HEK293T (cell line): ENCODE measurements around the gene SLC37A3.

Experiments
- CTCF ChIA-PET: fragments of 350-600 bp; formaldehyde crosslinking; extraction: SDS; loops from one replicate; lab custom pipeline; 2021; ENCODE audit warnings: antibody characterized with exemption, inconsistent platforms; lab: Yijun Ruan, JAX
- POLR2A ChIA-PET: fragments of 350-600 bp; formaldehyde crosslinking; extraction: SDS; loops from one replicate; lab custom pipeline; 2020; ENCODE audit warnings: antibody characterized with exemption, inconsistent platforms; lab: Yijun Ruan, JAX
- DNase-seq: peaks from one replicate; pipeline ENCODE4 v3.0.0; 2012; ENCODE audit warnings: mixed read lengths; ENCODE audit errors: extremely low spot score
- ARNT ChIP-seq: fragments of 450-650 bp; IDR thresholded peaks from 2 replicates; pipeline ENCODE4 v1.6.1; 2017; ENCODE audit warnings: mild to moderate bottlenecking
- BHLHE40 ChIP-seq: fragments of 450-650 bp; IDR thresholded peaks from 2 replicates; pipeline ENCODE4 v1.6.1; 2016; ENCODE audit warnings: mild to moderate bottlenecking, moderate library complexity, borderline replicate concordance
- CTBP1 ChIP-seq: fragments of 450-650 bp; IDR thresholded peaks from 2 replicates; pipeline ENCODE4 v1.6.1; 2016; ENCODE audit warnings: borderline replicate concordance
- ELF4 ChIP-seq: fragments of 450-650 bp; IDR thresholded peaks from 2 replicates; pipeline ENCODE4 v1.6.1; 2017; ENCODE audit warnings: antibody characterized with exemption
- FOXA1 ChIP-seq: fragments of 450-650 bp; IDR thresholded peaks from 2 replicates; pipeline ENCODE4 v1.6.1; 2016; ENCODE audit warnings: mild to moderate bottlenecking
- FOXK2 ChIP-seq: fragments of 450-650 bp; IDR thresholded peaks from 2 replicates; pipeline ENCODE4 v1.6.1; 2016; ENCODE audit warnings: mild to moderate bottlenecking
- FOXM1 ChIP-seq: fragments of 450-650 bp; IDR thresholded peaks from 2 replicates; pipeline ENCODE4 v1.6.1; 2017; ENCODE audit warnings: mild to moderate bottlenecking, borderline replicate concordance
- HDGF ChIP-seq: fragments of 450-650 bp; IDR thresholded peaks from 2 replicates; pipeline ENCODE4 v1.6.1; 2017; ENCODE audit warnings: antibody characterized with exemption, borderline replicate concordance
- L3MBTL2 ChIP-seq: fragments of 450-650 bp; conservative IDR thresholded peaks from 2 replicates; pipeline ENCODE4 v1.6.1; 2016; ENCODE audit warnings: mild to moderate bottlenecking
- LEF1 ChIP-seq: fragments of 450-650 bp; IDR thresholded peaks from 2 replicates; pipeline ENCODE4 v1.6.1; 2017; ENCODE audit warnings: mild to moderate bottlenecking, borderline replicate concordance
- NFRKB ChIP-seq: fragments of 450-650 bp; IDR thresholded peaks from 2 replicates; pipeline ENCODE4 v1.6.1; 2016; ENCODE audit warnings: mild to moderate bottlenecking, moderate library complexity
- PKNOX1 ChIP-seq: fragments of 450-650 bp; IDR thresholded peaks from 2 replicates; pipeline ENCODE4 v1.6.1; 2016
- SP1 ChIP-seq: fragments of 450-650 bp; IDR thresholded peaks from 2 replicates; pipeline ENCODE4 v1.6.1; 2017
- SUZ12 ChIP-seq: fragments of 450-650 bp; IDR thresholded peaks from 2 replicates; pipeline ENCODE4 v1.6.1; 2016; ENCODE audit warnings: mild to moderate bottlenecking
- TARDBP ChIP-seq: fragments of 450-650 bp; IDR thresholded peaks from 2 replicates; pipeline ENCODE4 v1.6.1; 2016
- ZNF384 ChIP-seq: fragments of 450-650 bp; IDR thresholded peaks from 2 replicates; pipeline ENCODE4 v1.6.1; 2016

Gene SLC37A3

GRCh38 chr7:140334341-140335057, 63.8 kb downstream of the SLC37A3 start:
- ChIA-PET POLR2A (no interaction called here), CTCF (no interaction called here)
- DNase-seq = no peak
- TF ChIP-seq TARDBP = no peak
- TF ChIP-seq L3MBTL2 = no peak
- TF ChIP-seq CTBP1 = no peak
- TF ChIP-seq BHLHE40 = no peak
- no peak for TF ChIP-seq ARNT

- DNase-seq = no peak
- TF ChIP-seq TARDBP = no peak
- POLR2A ChIA-PET = no interaction called here
- CTCF ChIA-PET = no interaction called here
Observed at GRCh38 chr7:140333686-140334085, 64.6 kb downstream of the SLC37A3 start.

- CTCF ChIA-PET = no interaction called here
- DNase-seq = no peak
- no peak for TF ChIP-seq FOXA1
- no peak for TF ChIP-seq LEF1
- no peak for TF ChIP-seq SP1
- POLR2A ChIA-PET = no interaction called here
Observed at GRCh38 chr7:140333223-140333622, 65.1 kb downstream of the SLC37A3 start.

GRCh38 chr7:140330595-140330994, 67.7 kb downstream of the SLC37A3 start:
- ChIA-PET CTCF (no interaction called here), POLR2A (no interaction called here)
- TF ChIP-seq PKNOX1 (peak; percentile 63), TARDBP (no peak)
- no peak for DNase-seq

- TF ChIP-seq LEF1 (no peak), ELF4 (no peak), SP1 (no peak), PKNOX1 (no peak), L3MBTL2 (no peak), FOXK2 (no peak), SUZ12 (no peak), FOXA1 (no peak), CTBP1 (no peak)
- POLR2A ChIA-PET = no interaction called here
- CTCF ChIA-PET = no interaction called here
Observed at GRCh38 chr7:140330128-140330527, 68.2 kb downstream of the SLC37A3 start.

GRCh38 chr7:140327261-140327661, 71.1 kb downstream of the SLC37A3 start:
- ChIA-PET CTCF (no interaction called here), POLR2A (interaction anchor here (2.0 kb wide), 1 partner anchor 150 kb away, joined by 7 read pairs; the partner anchor contains the start of gene KDM7A)
- no peak for TF ChIP-seq ARNT
- TF ChIP-seq ZNF384 = no peak
- TF ChIP-seq CTBP1 = no peak
- no peak for TF ChIP-seq FOXA1
- no peak for TF ChIP-seq SP1
- no peak for DNase-seq

More at GRCh38 chr7:140330128-140330527, 68.2 kb downstream of the SLC37A3 start:
- no peak for DNase-seq

- CTCF ChIA-PET = interaction anchor here (0.6 to 1.5 kb wide), 4 partner anchors 26 to 321 kb away, joined by 3 to 4 read pairs (median 3); no protein-coding TSS in a partner anchor
- DNase-seq = peak; percentile 87
- POLR2A ChIA-PET = interaction anchor here (1.5 to 2.0 kb wide), 2 partner anchors 57 to 149 kb away, joined by 3 to 7 read pairs; partner anchors contain the start of gene KDM7A
Observed at GRCh38 chr7:140326116-140326928, 72.0 kb downstream of the SLC37A3 start.

GRCh38 chr7:140325600-140325999, 72.7 kb downstream of the SLC37A3 start:
- ChIA-PET POLR2A (interaction anchor here (1.5 to 2.0 kb wide), 2 partner anchors 56 to 148 kb away, joined by 3 to 7 read pairs; partner anchors contain the start of gene KDM7A), CTCF (interaction anchor here (0.7 to 1.5 kb wide), 2 partner anchors 148 to 160 kb away, joined by 3 read pairs; no protein-coding TSS in a partner anchor)
- TF ChIP-seq TARDBP (no peak), BHLHE40 (no peak), FOXK2 (no peak), L3MBTL2 (no peak), PKNOX1 (no peak), LEF1 (no peak), SUZ12 (no peak), NFRKB (no peak), ELF4 (no peak), SP1 (no peak), FOXA1 (no peak), ARNT (no peak), HDGF (no peak)
- DNase-seq = no peak

More at GRCh38 chr7:140326116-140326928, 72.0 kb downstream of the SLC37A3 start:
- no peak for TF ChIP-seq ZNF384
- no peak for TF ChIP-seq FOXM1
- no peak for TF ChIP-seq TARDBP
- no peak for TF ChIP-seq ARNT
